Activated T-helper 1 cell treated with Interleukin-2 at 50 U/mL for 16 hours (primary cell): Measurements from ENCODE around the gene GRID1.

ENCODE experiments used
- DNase-seq: peaks from one replicate; pipeline ENCODE4 v3.0.0-alpha.2; 2020; ENCODE audit warnings: low read depth

Gene GRID1

GRCh38 chr10:86353506-86354485, 12.8 kb downstream of the GRID1 start:
- no peak for DNase-seq

- DNase-seq: no peak
Measured at GRCh38 chr10:86350897-86351296, 15.7 kb downstream of the GRID1 start.

- no peak for DNase-seq
Measured at GRCh38 chr10:86349940-86350630, 16.5 kb downstream of the GRID1 start.

DNA sequence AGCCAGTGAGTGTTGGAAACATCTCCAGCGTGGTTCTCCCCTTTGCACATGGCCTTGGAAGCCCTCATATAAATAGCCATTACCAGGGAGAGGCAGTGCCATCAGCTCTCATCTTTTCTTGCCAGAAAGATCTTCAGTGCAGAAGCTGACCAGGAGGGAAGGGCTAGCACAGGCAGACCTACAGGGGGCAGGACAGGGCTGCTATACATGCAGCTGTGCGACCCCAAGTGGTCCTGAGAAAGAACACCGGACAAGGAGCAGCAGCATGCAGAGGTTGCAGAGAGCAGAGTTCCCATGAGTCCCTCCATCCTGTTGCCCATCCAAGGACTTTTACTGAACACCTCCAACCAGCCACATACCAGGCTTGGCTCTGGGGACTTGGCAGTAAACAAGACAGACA, 17.1 kb downstream of the GRID1 start:
- no peak for DNase-seq

DNA sequence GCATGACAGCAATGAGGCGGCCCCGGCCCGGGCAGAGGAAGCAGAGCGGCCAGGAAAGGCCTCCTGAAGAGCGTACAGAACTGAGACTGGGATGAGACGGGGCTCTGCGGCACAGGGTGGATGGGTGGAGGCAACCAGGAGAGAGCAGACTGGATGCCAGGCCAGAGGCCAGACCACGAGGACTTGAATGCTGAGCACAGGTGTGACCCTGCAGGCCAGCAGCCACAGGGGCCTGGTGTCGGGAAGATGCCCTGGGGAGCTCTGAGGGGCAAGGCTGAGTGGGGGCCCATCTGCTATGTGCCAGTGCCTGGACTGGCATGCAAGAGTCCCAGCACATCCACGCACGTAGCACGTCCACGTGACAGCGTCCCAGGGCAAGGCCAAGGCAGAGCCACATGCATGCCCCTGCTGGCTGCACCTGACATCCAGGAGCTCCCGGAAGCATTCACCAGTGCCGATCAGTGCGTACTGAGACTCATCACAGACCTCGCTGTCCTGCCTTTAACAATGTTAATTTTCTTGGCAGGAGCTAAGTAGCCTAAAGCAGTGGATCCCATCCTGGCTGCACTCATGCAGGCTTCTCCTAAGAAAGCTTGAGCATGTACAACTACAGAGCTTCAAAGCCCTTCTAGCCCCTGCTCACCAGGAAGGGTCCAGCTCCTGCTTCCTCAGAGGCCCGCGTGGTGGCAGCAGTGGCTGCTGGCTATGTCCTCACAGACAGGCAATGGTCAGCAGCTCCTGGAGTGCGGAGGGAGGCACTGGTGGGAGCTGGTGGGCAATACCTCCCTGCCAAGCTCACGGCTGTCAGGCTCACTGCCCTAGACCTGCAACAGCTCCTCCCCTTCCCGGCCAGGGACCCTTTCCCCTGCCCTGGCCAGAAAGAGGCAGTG, 18.0 kb downstream of the GRID1 start:
- DNase-seq: no peak

DNA sequence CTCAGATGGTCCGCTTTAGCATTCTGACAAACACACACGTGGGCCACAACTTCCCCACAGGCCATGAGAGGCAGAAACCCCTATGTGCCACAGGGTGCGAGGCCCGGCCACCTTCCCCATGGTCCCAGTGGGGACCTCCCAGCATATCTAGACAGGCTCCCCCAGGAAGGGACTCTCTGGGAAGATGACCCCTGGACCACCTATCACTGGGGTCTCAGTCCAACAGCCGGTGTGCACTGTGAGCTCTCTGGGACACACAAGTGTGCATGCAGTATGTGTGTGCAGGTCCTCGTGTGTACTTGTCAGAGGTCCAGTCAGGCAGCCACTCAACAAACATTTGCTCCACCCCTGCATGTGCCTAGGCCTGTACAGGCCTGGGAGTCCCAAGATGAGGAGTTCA, 18.7 kb downstream of the GRID1 start:
- no peak for DNase-seq

- DNase-seq: no peak
Measured at GRCh38 chr10:86346799-86347665, 19.6 kb downstream of the GRID1 start.

GRCh38 chr10:86345859-86346798, 20.5 kb downstream of the GRID1 start:
- no peak for DNase-seq

GRCh38 chr10:86345296-86345858, 21.2 kb downstream of the GRID1 start:
- no peak for DNase-seq

DNA sequence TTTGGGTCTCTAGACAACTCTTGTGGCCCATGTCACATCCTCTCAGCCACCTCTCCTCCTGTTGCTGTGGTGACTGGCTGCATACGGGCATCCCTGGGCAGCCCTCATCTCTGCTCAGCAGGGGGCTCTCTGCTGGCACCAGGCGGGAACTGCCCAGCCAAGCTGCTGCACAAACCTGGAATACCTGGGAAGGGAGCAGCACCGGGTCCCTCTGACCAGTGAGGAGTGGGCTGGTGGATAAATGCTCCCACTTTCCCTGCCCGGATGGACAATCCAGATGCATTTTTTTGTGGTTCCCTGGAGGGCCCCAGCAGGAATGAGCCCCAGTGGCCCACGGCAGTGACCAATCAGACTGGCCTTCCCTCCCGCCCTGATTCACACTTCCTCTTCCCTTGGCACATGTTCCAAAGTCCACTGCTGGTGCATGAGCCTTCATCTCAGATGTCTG, 21.9 kb downstream of the GRID1 start:
- no peak for DNase-seq

DNA sequence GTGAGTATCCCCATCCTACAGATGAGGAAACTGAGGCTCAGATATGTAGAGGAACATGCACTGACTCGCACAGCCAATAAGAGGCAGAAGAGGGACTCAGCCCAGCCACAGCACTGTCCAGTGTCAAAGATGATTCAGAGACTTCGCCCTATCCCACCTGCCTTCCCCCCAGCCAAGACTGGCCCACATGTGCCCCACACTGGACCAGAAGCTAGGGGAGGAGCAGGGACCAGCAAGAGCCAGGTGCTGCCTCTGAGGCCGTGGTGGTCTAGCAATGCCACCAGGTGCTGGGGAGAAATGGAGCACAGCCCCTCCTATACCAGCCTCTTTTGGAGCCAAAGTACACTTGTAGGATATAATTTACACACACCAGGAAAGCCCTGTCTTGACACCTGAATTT, 22.3 kb downstream of the GRID1 start:
- DNase-seq: no peak

GRCh38 chr10:86343761-86344160, 22.8 kb downstream of the GRID1 start:
- no peak for DNase-seq

DNA sequence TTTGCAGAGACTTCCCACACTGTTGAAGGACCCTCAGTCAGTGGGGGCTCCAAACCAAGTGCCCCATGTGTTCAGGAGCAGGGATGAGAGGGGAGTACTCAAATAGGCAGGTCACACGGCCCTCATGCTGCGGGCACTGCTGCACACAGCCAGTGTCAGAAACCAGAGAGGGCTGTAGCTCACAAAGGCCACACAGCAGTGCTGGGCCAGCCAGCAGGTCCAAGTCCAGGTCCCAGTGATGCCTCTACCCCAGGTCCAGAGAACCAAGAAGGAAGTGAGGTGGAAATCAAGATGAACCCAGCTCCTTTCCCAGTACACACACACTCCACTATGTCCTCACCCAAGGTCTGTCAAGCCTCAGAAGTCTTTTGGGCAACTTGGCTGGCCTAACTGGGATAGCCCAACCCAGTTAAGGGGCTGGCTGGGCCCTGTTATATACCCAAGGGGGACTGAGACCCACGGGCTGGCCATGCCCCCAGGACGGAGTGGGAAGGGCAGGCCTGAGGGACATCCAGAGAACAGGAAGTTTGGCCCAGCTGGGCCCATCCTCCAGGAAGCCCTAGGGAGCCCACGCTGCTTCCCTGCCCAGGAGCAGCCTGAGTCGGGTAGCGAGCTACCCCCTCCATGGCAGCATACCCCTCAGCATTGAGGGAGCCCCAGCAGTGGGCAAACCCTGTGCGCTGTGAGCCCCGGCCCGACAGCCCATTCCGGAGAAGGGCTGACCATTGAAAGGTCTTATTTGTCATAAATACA, 24.3 kb downstream of the GRID1 start:
- no peak for DNase-seq

DNA sequence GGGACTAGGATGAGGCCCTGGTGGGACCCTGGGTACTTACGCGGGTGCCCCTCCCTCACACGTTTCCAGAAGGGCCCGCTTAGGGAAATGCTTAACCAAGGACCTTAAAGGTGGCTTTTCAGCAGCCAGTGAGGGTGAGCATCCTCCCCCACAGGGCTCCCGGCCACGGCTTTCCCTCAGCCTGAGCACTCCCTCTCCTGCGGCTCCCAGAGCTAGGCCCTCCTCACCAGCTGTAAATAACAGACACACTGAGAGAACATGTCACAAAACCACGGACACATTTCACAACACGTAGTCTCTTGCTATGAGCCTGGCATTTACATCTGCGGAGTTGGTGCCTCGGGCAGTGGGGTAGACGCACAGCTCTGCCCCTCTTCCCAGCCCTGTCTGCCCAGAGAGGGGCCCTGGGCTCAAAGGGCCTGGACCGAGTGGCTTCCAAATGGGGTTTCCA, 25.2 kb downstream of the GRID1 start:
- no peak for DNase-seq

- DNase-seq: no peak
Measured at GRCh38 chr10:86340991-86341260, 25.7 kb downstream of the GRID1 start.

DNA sequence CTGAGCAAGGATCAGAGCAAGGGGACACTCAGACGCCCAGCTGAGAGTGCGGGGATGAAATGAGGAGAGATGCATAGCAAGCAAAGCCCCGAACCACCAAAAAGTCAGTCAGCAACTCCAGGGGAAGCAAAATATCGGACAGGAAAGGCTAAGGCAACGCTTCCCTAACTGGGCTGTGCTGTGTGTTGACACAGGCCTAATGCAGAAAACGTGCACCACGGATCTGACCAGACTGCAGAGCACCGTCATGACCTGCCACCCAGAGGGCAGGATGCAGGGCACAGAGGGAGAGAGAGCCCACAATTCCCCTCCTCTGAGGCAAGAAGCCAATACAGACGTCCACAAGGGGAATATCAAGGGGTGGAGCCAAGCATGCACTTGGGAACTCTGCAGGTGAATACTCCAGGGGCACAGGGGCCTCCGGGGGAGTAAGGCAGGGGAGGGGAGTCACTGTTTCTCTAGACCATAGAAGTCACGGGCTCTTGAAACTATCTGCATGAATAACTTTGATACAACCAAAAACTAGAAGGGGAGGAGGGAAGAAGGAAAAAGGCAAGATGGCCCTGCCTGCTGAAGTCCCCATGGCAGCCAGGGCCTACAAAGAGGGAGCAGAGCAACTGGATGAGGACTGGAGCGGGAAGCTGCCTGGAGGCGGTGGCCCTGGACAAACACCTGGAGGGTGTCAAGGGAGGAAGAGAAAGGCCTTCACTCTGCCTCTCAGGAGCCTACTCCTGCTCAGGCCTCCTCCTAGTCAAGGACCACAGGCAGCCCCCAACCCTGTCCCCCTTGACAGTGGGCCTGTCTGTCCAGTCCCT, 26.2 kb downstream of the GRID1 start:
- no peak for DNase-seq

- no peak for DNase-seq
Measured at GRCh38 chr10:86339226-86339865, 27.2 kb downstream of the GRID1 start.

DNA sequence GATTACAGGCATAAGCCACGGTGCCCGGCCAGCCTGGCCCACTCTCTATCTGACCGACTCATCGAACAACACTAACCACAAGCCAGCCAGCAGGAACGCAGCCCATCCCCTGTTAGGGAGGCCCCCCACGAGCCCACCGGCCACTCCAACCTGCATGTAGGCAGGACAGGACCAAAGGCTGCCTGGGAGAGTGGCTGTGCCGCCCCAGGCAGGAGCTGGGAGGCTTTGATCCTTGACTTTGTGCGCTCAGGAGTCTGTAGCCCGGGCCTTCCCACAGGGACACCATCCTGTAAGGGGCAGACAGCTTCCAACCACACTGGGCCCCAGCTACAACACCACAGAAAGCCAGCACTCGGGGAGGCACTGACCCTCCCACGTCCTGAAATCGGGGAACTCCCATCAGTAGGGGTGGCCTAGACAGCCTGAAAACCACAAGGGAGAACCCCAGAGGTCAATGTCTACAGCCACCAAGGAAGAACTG, 29.4 kb downstream of the GRID1 start:
- DNase-seq: no peak
